Measurements from ENCODE around the gene TEX38. TPM values are rescaled to one million over a fixed set of nuclear protein-coding genes. Genes with fewer than 3 reads are reported as not detected.

The TEX38 gene
- total RNA-seq (not detected), polyA plus RNA-seq (under 1 TPM; 0.35 to 0.80 TPM)

- 90 to 91% methylated on average over 3 of the region's 3 CpGs for WGBS, 2 donors
- no peak for DNase-seq
- TF ChIP-seq CTCF (IDR thresholded peaks at IDR 0.05) = no peak
- no peaks in the 10 kb centered on the region for H3K27me3 ChIP-seq
- H3K9me3 ChIP-seq = no peaks in the 10 kb centered on the region
- no peak within 1 kb of the TSS for H3K27ac ChIP-seq
- FAIRE-seq = no peak
- intact Hi-C loops (cut with DNase I) = no loop called here
- no peaks in the 10 kb centered on the region for H3K36me3 ChIP-seq
- no peak within 1 kb of the TSS for H3K4me3 ChIP-seq
- ATAC-seq = no peak
- H3K4me1 ChIP-seq = peaks cover 4 to 9% (median 8%) of the 10 kb centered on the region in 3 donors
Measured at GRCh38 chr1:46671554-46671953, at the start of gene TEX38. TSS of gene TEX38 (plus strand) at chr1:46671854. CDS start at chr1:46671935, 81 bp downstream.

GRCh38 chr1:46621930-46622329 is 49.7 kb upstream of the TEX38 start:
- FAIRE-seq (no peak), ATAC-seq (no peak)
- WGBS, 2 donors = 62 to 63% methylated on average over 7 of the region's 7 CpGs

GRCh38 chr1:46622344-46622743 is 49.3 kb upstream of the TEX38 start:
- Histone ChIP-seq H3K9me3 (no peaks in the 10 kb centered on the region), H3K4me1 (peaks cover 0 to 3% (median 0%) of the 10 kb centered on the region in 3 donors), H3K36me3 (no peaks in the 10 kb centered on the region), H3K27me3 (no peaks in the 10 kb centered on the region), H3K4me3 (no peak overlapping the region), H3K27ac (no peak overlapping the region)
- FAIRE-seq = no peak
- no peak for DNase-seq
- 59 to 69% methylated on average over 3 of the region's 3 CpGs for WGBS, 2 donors
- TF ChIP-seq CTCF (IDR thresholded peaks at IDR 0.05) = peak in 2 of 4 donors; percentile 24 to 25
- intact Hi-C loops (cut with DNase I) = loop anchor here in 2 of 3 donors (5.0 to 10.0 kb wide), 2 partner anchors 100 to 102 kb away; no protein-coding TSS in a partner anchor
- ATAC-seq = peak in 3 of 4 donors; percentile 68 to 84 (median 83)

More at GRCh38 chr1:46621930-46622329, 49.7 kb upstream of the TEX38 start:
- H3K4me1 ChIP-seq = peaks cover 0 to 3% (median 0%) of the 10 kb centered on the region in 3 donors
- H3K27ac ChIP-seq = no peak overlapping the region
- H3K27me3 ChIP-seq = no peaks in the 10 kb centered on the region
- H3K36me3 ChIP-seq = no peaks in the 10 kb centered on the region
- no peaks in the 10 kb centered on the region for H3K9me3 ChIP-seq
- intact Hi-C loops (cut with DNase I) = loop anchor here in 2 of 3 donors (5.0 to 10.0 kb wide), 2 partner anchors 100 to 103 kb away; no protein-coding TSS in a partner anchor
- no peak for DNase-seq
- no peak overlapping the region for H3K4me3 ChIP-seq
- no peak for TF ChIP-seq CTCF (IDR thresholded peaks at IDR 0.05)

GRCh38 chr1:46623743-46624644 is 47.7 kb upstream of the TEX38 start:
- Histone ChIP-seq H3K27me3 (no peaks in the 10 kb centered on the region), H3K4me1 (peaks cover 0 to 3% (median 0%) of the 10 kb centered on the region in 3 donors), H3K27ac (no peak overlapping the region), H3K4me3 (no peak overlapping the region), H3K36me3 (no peaks in the 10 kb centered on the region), H3K9me3 (no peaks in the 10 kb centered on the region)
- no peak for TF ChIP-seq CTCF (IDR thresholded peaks at IDR 0.05)
- DNase-seq (no peak), FAIRE-seq (no peak), ATAC-seq (no peak)
- WGBS, 2 donors = 77 to 81% methylated on average over 4 of the region's 4 CpGs
- intact Hi-C loops (cut with DNase I) = loop anchor here in 2 of 3 donors (5.0 to 10.0 kb wide), 2 partner anchors 98 to 101 kb away; no protein-coding TSS in a partner anchor
